NCI-H345 (cell line): ENCODE data around the gene BBOX1.
"Not testable (repeated sequence)": the region's sequence is repeated elsewhere in the genome, so short reads cannot be mapped to it uniquely, and the experiment has no call there.

Source experiments
- DNase-seq: peaks from one replicate; lab custom pipeline; 2025; lab: John Stamatoyannopoulos, UW

The BBOX1 gene

GRCh38 chr11:27040302-27041115 is at the start of gene BBOX1:
TSS of gene BBOX1 (plus strand) at chr11:27040815. CDS start at chr11:27055431, 14,616 bp downstream.
- DNase-seq, result peak; percentile 22

GRCh38 chr11:26992031-26992541 is 48.5 kb upstream of the BBOX1 start:
- DNase-seq, result no peak

GRCh38 chr11:26993965-26994457 is 46.6 kb upstream of the BBOX1 start, which contains the start of gene FIBIN:
TSS of gene FIBIN (plus strand) at chr11:26994112. CDS start at chr11:26994527, 415 bp downstream.
- no peak for DNase-seq

GRCh38 chr11:26994631-26995095 is 46.0 kb upstream of the BBOX1 start:
- no peak for DNase-seq

GRCh38 chr11:26995701-26996460 is 44.7 kb upstream of the BBOX1 start:
- no peak for DNase-seq

- DNase-seq, result no peak
These were observed 43.2 kb upstream of the BBOX1 start for GRCh38 chr11:26997378-26997777.

GRCh38 chr11:27001136-27001730 is 39.4 kb upstream of the BBOX1 start:
- not testable (repeated sequence) for DNase-seq

GRCh38 chr11:27002431-27002830 is 38.2 kb upstream of the BBOX1 start:
- DNase-seq, result no peak

GRCh38 chr11:27002838-27003237 is 37.8 kb upstream of the BBOX1 start:
- DNase-seq, result no peak

GRCh38 chr11:27004103-27004502 is 36.5 kb upstream of the BBOX1 start:
- peak; percentile 10 for DNase-seq

- no peak for DNase-seq
These were observed 31.6 kb upstream of the BBOX1 start for GRCh38 chr11:27008811-27009535.

- no peak for DNase-seq
These were observed 28.9 kb upstream of the BBOX1 start for GRCh38 chr11:27011560-27012233.

- no peak for DNase-seq
These were observed 28.2 kb upstream of the BBOX1 start for GRCh38 chr11:27012234-27012921.

- no peak for DNase-seq
These were observed 26.7 kb upstream of the BBOX1 start for GRCh38 chr11:27013781-27014361.

GRCh38 chr11:27018902-27019529 is 21.6 kb upstream of the BBOX1 start:
- DNase-seq, result no peak

- peak; percentile 45 for DNase-seq
These were observed 19.9 kb upstream of the BBOX1 start for GRCh38 chr11:27020751-27021150.

- DNase-seq, result no peak
These were observed 17.9 kb upstream of the BBOX1 start for GRCh38 chr11:27022659-27023251.

GRCh38 chr11:27024865-27025264 is 15.8 kb upstream of the BBOX1 start:
- DNase-seq, result no peak
